Osteoblast (primary cell): ENCODE results near the gene TTN. TPM values are rescaled to one million over a fixed set of nuclear protein-coding genes. Genes with fewer than 3 reads are reported as not detected.

Experiments
- DNase-seq: peaks from one replicate; pipeline ENCODE4 v3.0.0; 2011; ENCODE audit warnings: low spot score, mixed read lengths; ENCODE audit not compliant: insufficient read length; ENCODE audit errors: missing footprints
- H2AFZ ChIP-seq: 2 replicates; pipeline ENCODE4 v1.6.0; 2011; ENCODE audit warnings: mild to moderate bottlenecking, low read length
- H3K27ac ChIP-seq: 2 replicates; pipeline ENCODE4 v1.5.1; 2011; ENCODE audit warnings: mild to moderate bottlenecking, low read depth, low read length, moderate library complexity
- H3K27me3 ChIP-seq: 2 replicates; pipeline ENCODE4 v1.6.0; 2012; ENCODE audit warnings: mild to moderate bottlenecking, control low read depth, inconsistent platforms, low read length, moderate library complexity; ENCODE audit not compliant: insufficient read depth
- H3K36me3 ChIP-seq: 2 replicates; pipeline ENCODE4 v1.5.1; 2011; ENCODE audit warnings: mild to moderate bottlenecking, low read length, control low read depth, moderate library complexity; ENCODE audit not compliant: insufficient read depth
- H3K4me1 ChIP-seq: 2 replicates; pipeline ENCODE4 v1.5.1; 2011; ENCODE audit warnings: mild to moderate bottlenecking, low read length, control low read depth, moderate library complexity; ENCODE audit not compliant: insufficient read depth
- H3K4me2 ChIP-seq: 2 replicates; pipeline ENCODE4 v1.6.0; 2011; ENCODE audit warnings: mild to moderate bottlenecking, low read length; ENCODE audit not compliant: insufficient read depth
- H3K4me3 ChIP-seq: fragments of 200-600 bp; sonication (generic); 3 replicates; pipeline ENCODE4 v1.5.1; 2012; ENCODE audit warnings: mild to moderate bottlenecking, low read length, inconsistent platforms; ENCODE audit not compliant: insufficient read depth
- H3K79me2 ChIP-seq: 2 replicates; pipeline ENCODE4 v1.6.0; 2012; ENCODE audit warnings: mild to moderate bottlenecking, low read length, control low read depth, inconsistent platforms; ENCODE audit not compliant: insufficient read depth
- H3K9me3 ChIP-seq: 2 replicates; pipeline ENCODE4 v1.5.1; 2011; ENCODE audit warnings: low read depth, low read length, control low read depth
- H4K20me1 ChIP-seq: 2 replicates; pipeline ENCODE4 v1.6.0; 2012; ENCODE audit warnings: mild to moderate bottlenecking, low read length, control low read depth; ENCODE audit not compliant: insufficient read depth
- total RNA-seq: library from RNA; depleted of rRNA; stranded (reverse); fragments of >200 nt; gene quantifications from 2 replicates; pipeline ENCODE4 v1.2.3, GENCODE V29; 2012
- TF ChIP-seq, protein P1 (sequence below): IDR thresholded peaks from 2 replicates; pipeline ENCODE4 v1.5.1; 2011; ENCODE audit warnings: mild to moderate bottlenecking, low read depth, low read length, moderate library complexity; ENCODE audit errors: extremely low read depth

The TTN gene
- total RNA-seq, 1 donor: under 0.01 TPM

DNA sequence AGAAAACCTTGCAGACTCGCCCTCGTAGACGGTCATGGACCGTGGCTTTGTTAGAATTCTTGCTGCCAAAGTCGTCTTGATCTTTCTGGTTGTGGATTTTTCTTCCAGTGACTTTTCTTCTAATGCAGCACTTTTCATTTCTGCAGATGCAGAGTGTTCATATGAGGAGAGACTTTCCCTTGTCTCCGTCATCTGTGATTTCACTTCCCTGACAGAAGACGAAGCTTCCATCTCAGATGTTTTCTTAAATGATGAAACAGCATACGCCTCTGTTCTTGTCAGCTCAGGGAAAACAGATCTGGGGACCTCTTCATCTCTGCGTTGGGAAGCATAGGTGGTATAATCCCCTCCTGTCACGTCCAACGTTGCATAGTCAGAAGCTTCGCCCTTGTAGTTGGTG lies 276.1 kb downstream of the TTN start:
- TF ChIP-seq, protein P1, sequence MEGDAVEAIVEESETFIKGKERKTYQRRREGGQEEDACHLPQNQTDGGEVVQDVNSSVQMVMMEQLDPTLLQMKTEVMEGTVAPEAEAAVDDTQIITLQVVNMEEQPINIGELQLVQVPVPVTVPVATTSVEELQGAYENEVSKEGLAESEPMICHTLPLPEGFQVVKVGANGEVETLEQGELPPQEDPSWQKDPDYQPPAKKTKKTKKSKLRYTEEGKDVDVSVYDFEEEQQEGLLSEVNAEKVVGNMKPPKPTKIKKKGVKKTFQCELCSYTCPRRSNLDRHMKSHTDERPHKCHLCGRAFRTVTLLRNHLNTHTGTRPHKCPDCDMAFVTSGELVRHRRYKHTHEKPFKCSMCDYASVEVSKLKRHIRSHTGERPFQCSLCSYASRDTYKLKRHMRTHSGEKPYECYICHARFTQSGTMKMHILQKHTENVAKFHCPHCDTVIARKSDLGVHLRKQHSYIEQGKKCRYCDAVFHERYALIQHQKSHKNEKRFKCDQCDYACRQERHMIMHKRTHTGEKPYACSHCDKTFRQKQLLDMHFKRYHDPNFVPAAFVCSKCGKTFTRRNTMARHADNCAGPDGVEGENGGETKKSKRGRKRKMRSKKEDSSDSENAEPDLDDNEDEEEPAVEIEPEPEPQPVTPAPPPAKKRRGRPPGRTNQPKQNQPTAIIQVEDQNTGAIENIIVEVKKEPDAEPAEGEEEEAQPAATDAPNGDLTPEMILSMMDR: no peak
- peaks cover 69% of the 10 kb centered on the region for H3K79me2 ChIP-seq
- no peak overlapping the region for H3K4me3 ChIP-seq
- no peaks in the 10 kb centered on the region for H3K9me3 ChIP-seq
- peaks cover 21% of the 10 kb centered on the region for H3K36me3 ChIP-seq
- no peaks in the 10 kb centered on the region for H4K20me1 ChIP-seq
- no peaks in the 10 kb centered on the region for H3K27me3 ChIP-seq
- peaks cover 3% of the 10 kb centered on the region for H3K4me1 ChIP-seq
- no peak overlapping the region for H3K27ac ChIP-seq
- no peak overlapping the region for H3K4me2 ChIP-seq
- no peak for DNase-seq
- H2AFZ ChIP-seq: no peak overlapping the region

DNA sequence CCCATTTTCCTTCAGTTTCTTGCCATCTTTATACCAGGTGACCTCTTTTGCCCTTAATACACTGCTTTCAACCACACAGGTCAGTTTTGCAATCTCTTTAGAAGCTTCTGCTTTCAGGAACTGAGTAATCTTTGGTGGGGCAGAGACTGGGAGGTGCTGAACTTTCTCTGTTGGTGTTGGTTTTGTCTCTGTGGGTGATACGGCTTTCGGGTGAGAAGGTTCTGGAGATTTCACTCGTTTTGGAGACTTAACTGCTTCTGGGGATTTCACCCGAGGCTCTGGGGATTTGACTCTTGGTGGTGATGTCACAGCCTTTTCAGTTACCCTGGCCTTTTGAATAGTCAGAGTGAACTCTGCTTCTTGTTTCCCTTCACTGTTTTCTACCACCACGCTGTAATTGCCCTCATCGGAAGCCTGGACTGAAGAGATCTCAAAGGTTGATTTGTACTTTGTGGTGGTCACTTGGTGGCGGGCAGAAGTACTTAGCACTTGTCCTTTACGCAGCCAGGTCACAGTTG lies 276.5 kb downstream of the TTN start:
- Histone ChIP-seq H3K4me1 (peaks cover 3% of the 10 kb centered on the region), H3K79me2 (peaks cover 74% of the 10 kb centered on the region)
- no peak for DNase-seq

DNA sequence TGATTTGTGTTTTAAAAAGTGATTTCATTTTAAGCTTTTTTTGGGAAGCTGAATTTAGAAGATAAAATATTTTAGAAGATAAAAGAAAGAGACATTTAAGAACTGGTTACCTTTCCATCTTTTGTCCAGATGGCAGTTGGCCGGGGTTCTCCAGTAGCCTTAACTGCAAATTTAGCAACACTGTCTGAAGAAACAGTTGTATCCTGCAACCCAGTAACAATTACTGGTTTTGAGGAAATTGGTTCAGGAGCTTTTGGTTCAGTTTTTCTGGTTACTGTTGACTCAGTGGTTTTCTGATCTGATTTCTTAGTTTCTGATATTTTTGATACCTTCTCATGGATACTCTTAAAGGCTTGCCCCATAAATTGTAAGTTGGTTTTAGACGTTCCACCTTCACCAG lies 277.1 kb downstream of the TTN start:
- Histone ChIP-seq H3K4me2 (no peak overlapping the region), H3K79me2 (peaks cover 75% of the 10 kb centered on the region), H4K20me1 (no peaks in the 10 kb centered on the region), H3K36me3 (peaks cover 21% of the 10 kb centered on the region), H2AFZ (no peak overlapping the region), H3K4me1 (peaks cover 3% of the 10 kb centered on the region), H3K27me3 (no peaks in the 10 kb centered on the region), H3K4me3 (no peak overlapping the region), H3K27ac (no peak overlapping the region), H3K9me3 (no peaks in the 10 kb centered on the region)
- DNase-seq: no peak
- TF ChIP-seq, protein P1: no peak

More for the DNA sequence above, 276.5 kb downstream of the TTN start:
- H3K4me3 ChIP-seq: no peak overlapping the region
- H3K27me3 ChIP-seq: no peaks in the 10 kb centered on the region
- TF ChIP-seq, protein P1: no peak
- no peak overlapping the region for H2AFZ ChIP-seq
- H3K27ac ChIP-seq: no peak overlapping the region
- H3K9me3 ChIP-seq: no peaks in the 10 kb centered on the region
- no peaks in the 10 kb centered on the region for H4K20me1 ChIP-seq
- no peak overlapping the region for H3K4me2 ChIP-seq
- H3K36me3 ChIP-seq: peaks cover 21% of the 10 kb centered on the region

DNA sequence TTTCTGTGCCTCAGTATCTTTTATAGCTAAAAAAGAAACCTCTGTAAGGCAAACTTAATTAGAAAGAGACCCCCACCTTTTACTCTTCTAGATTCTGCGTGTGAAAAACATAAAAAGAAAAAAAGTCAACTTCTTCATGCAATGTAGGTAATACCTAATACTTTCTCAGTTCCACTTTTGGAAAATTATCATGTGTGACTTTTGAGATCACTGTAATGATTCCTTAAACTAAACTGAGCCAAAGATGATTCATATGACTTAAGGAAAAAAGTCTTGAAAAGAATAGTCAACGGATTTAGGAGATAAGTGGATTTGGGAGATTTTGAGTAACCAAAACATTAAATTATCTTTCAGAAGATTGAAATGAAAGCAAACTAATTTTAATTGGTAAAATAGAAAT lies 278.0 kb downstream of the TTN start:
- Histone ChIP-seq H3K79me2 (peaks cover 74% of the 10 kb centered on the region), H3K36me3 (peaks cover 20% of the 10 kb centered on the region)

More for the DNA sequence above, 278.0 kb downstream of the TTN start:
- Histone ChIP-seq H3K27ac (no peak overlapping the region), H3K4me1 (peaks cover 3% of the 10 kb centered on the region), H3K4me3 (no peak overlapping the region), H4K20me1 (no peaks in the 10 kb centered on the region), H3K9me3 (no peaks in the 10 kb centered on the region), H3K4me2 (no peak overlapping the region), H2AFZ (no peak overlapping the region), H3K27me3 (no peaks in the 10 kb centered on the region)
- no peak for DNase-seq
- TF ChIP-seq, protein P1: no peak
